ENCODE measurements around the gene ALKBH6. TPM values are rescaled to one million over a fixed set of nuclear protein-coding genes. Genes with fewer than 3 reads are reported as not detected.
"Not testable (repeated sequence)": the region's sequence is repeated elsewhere in the genome, so short reads cannot be mapped to it uniquely, and the experiment has no call there.

The ALKBH6 gene
- total and polyA plus RNA-seq, 2 experiments from 2014 or later = 33.6 to 51.4 TPM

DNA sequence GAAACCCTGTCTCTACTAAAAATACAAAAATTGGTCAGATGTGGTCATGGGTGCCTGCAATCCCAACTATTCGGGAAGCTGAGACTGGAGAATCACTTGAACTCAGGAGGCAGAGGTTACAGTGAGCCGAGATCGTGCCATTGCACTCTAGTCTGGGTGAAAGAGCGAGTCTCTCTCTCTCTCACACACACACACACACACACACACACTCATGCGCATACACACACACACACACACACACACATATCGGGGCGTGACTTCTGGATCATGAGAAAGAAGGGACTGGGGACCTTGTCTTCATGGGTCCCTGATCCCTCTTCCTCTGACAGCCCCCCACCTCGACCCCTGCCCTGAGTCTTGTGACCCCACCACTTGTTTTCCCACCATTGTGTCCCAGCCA, 30.8 kb downstream of the ALKBH6 start (continued):
- TF ChIP-seq, protein P1, sequence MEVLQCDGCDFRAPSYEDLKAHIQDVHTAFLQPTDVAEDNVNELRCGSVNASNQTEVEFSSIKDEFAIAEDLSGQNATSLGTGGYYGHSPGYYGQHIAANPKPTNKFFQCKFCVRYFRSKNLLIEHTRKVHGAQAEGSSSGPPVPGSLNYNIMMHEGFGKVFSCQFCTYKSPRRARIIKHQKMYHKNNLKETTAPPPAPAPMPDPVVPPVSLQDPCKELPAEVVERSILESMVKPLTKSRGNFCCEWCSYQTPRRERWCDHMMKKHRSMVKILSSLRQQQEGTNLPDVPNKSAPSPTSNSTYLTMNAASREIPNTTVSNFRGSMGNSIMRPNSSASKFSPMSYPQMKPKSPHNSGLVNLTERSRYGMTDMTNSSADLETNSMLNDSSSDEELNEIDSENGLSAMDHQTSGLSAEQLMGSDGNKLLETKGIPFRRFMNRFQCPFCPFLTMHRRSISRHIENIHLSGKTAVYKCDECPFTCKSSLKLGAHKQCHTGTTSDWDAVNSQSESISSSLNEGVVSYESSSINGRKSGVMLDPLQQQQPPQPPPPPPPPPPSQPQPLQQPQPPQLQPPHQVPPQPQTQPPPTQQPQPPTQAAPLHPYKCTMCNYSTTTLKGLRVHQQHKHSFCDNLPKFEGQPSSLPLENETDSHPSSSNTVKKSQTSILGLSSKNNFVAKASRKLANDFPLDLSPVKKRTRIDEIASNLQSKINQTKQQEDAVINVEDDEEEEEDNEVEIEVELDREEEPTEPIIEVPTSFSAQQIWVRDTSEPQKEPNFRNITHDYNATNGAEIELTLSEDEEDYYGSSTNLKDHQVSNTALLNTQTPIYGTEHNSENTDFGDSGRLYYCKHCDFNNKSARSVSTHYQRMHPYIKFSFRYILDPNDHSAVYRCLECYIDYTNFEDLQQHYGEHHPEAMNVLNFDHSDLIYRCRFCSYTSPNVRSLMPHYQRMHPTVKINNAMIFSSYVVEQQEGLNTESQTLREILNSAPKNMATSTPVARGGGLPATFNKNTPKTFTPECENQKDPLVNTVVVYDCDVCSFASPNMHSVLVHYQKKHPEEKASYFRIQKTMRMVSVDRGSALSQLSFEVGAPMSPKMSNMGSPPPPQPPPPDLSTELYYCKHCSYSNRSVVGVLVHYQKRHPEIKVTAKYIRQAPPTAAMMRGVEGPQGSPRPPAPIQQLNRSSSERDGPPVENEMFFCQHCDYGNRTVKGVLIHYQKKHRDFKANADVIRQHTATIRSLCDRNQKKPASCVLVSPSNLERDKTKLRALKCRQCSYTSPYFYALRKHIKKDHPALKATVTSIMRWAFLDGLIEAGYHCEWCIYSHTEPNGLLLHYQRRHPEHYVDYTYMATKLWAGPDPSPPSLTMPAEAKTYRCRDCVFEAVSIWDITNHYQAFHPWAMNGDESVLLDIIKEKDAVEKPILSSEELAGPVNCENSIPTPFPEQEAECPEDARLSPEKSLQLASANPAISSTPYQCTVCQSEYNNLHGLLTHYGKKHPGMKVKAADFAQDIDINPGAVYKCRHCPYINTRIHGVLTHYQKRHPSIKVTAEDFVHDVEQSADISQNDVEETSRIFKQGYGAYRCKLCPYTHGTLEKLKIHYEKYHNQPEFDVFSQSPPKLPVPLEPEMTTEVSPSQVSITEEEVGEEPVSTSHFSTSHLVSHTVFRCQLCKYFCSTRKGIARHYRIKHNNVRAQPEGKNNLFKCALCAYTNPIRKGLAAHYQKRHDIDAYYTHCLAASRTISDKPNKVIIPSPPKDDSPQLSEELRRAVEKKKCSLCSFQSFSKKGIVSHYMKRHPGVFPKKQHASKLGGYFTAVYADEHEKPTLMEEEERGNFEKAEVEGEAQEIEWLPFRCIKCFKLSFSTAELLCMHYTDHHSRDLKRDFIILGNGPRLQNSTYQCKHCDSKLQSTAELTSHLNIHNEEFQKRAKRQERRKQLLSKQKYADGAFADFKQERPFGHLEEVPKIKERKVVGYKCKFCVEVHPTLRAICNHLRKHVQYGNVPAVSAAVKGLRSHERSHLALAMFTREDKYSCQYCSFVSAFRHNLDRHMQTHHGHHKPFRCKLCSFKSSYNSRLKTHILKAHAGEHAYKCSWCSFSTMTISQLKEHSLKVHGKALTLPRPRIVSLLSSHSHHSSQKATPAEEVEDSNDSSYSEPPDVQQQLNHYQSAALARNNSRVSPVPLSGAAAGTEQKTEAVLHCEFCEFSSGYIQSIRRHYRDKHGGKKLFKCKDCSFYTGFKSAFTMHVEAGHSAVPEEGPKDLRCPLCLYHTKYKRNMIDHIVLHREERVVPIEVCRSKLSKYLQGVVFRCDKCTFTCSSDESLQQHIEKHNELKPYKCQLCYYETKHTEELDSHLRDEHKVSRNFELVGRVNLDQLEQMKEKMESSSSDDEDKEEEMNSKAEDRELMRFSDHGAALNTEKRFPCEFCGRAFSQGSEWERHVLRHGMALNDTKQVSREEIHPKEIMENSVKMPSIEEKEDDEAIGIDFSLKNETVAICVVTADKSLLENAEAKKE (CRISPR knock-in tag; IDR thresholded peaks at IDR 0.05) = no peak
- no peak for TF ChIP-seq ZNF114 (CRISPR knock-in tag; IDR thresholded peaks at IDR 0.05)
- no peak for TF ChIP-seq ZNF331 (CRISPR knock-in tag; IDR thresholded peaks at IDR 0.05; ENCODE audit: low read depth)
- no peak for TF ChIP-seq POLR2AphosphoS5 (IDR thresholded peaks at IDR 0.05; ENCODE audit: low read depth)
- no peak for TF ChIP-seq EZH2phosphoT487 (IDR thresholded peaks at IDR 0.05; ENCODE audit: unreplicated experiment)
- TF ChIP-seq, protein P2, sequence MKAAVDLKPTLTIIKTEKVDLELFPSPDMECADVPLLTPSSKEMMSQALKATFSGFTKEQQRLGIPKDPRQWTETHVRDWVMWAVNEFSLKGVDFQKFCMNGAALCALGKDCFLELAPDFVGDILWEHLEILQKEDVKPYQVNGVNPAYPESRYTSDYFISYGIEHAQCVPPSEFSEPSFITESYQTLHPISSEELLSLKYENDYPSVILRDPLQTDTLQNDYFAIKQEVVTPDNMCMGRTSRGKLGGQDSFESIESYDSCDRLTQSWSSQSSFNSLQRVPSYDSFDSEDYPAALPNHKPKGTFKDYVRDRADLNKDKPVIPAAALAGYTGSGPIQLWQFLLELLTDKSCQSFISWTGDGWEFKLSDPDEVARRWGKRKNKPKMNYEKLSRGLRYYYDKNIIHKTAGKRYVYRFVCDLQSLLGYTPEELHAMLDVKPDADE (IDR thresholded peaks at IDR 0.05) = no peak
- no peak for TF ChIP-seq CREB1 (CRISPR knock-in tag; IDR thresholded peaks at IDR 0.05; ENCODE audit: low read depth)
- TF ChIP-seq JUNB (IDR thresholded peaks at IDR 0.05; ENCODE audit: unreplicated experiment) = no peak

DNA sequence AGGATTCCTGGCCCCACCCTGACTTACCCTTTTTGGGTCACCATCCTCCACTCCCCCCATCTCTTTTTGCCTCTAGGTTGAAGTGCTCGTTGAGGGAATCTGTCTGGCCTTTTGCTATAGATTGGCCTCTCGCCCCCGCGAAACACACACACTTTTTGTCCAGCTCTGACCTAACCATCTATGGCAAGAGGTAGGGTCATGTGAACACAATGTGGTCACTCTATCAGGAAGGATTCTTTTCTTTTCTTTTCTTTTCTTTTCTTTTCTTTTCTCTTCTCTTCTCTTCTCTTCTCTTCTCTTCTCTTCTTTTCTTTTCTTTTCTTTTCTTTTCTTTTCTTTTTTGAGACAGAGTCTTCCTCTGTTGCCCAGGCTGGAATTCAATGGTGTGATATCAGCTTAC, 33.0 kb downstream of the ALKBH6 start:
- H3K4me3 Mint-ChIP-seq; H3K36me3 Mint-ChIP-seq (ENCODE audit: low read depth); H3K27me3 ChIP-seq (ENCODE audit: insufficient read depth); H3K36me3 ChIP-seq (ENCODE audit: insufficient read depth); DNase-seq (ENCODE audit: low spot score); H2AFZ ChIP-seq; H3K9me3 Mint-ChIP-seq; H3K4me3 ChIP-seq; H3K79me2 ChIP-seq (replicated peaks; ENCODE audit: insufficient read depth); H3F3A ChIP-seq (replicated peaks; ENCODE audit: low read depth); H3K27ac Mint-ChIP-seq; H3K9me2 ChIP-seq (ENCODE audit: insufficient read depth); H3K4me2 ChIP-seq; ATAC-seq; H4K20me1 ChIP-seq (replicated peaks; ENCODE audit: insufficient read depth); H3K4me1 ChIP-seq (ENCODE audit: insufficient read depth); H3K27ac ChIP-seq (ENCODE audit: low read depth): not testable (repeated sequence)
- H3K27me3 Mint-ChIP-seq (ENCODE audit: insufficient read depth, low read depth, poor library complexity) = peaks cover 24% of the 10 kb centered on the region
- H3K4me1 Mint-ChIP-seq = peaks cover 14% of the 10 kb centered on the region
